ENCODE results near the gene DUSP28.

Gene DUSP28

DNA sequence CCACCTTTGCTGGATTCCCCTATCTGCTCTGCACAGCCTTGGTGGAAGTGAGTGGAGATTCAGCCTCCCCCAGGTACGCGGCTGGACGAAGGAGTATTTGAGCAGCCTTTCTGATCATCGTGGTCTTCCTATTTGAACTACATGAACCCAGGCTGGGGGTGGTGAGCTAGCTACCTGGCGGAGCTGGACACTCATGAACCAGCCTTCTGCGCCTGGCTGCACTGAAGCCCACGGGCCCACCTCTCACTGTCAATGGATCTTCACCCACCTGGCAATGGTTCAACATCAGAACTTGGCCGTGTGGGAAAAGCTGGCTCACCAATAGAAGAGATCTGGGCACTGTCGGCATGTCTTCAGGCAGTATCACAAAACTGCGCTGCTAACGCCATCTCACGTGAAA is 37.8 kb upstream of the DUSP28 start:
- ChIA-PET CTCF (interaction anchor here (0.7 to 1.3 kb wide), 2 partner anchors 8 to 381 kb away, joined by 3 to 4 read pairs; no protein-coding TSS in a partner anchor), POLR2A (no interaction called here)
- H3K9me3 ChIP-seq (ENCODE audit: control insufficient read depth, insufficient read depth, low read depth, low read length) = no peaks in the 10 kb centered on the region
- no peak overlapping the region for H3K4me3 ChIP-seq (ENCODE audit: low read depth, low read length)
- no peak overlapping the region for H3K27ac ChIP-seq (ENCODE audit: extremely low read depth, low read depth, low read length)
- peaks cover 0 to 39% of the 10 kb centered on the region in 2 experiments; a peak in 2 of 3 replicates for H3K36me3 ChIP-seq (ENCODE audit: control insufficient read depth in 2 of 2, insufficient read depth in 1 of 2, low read length in 2 of 2)
- H3K4me1 ChIP-seq (ENCODE audit: control insufficient read depth, insufficient read depth, low read length) = no peaks in the 10 kb centered on the region
- TF ChIP-seq ZFP37 (tag by site-specific recombination; IDR thresholded peaks at IDR 0.05) (no peak), REST (tag by site-specific recombination; IDR thresholded peaks at IDR 0.05) (no peak)

- no peak overlapping the region for H3K27ac ChIP-seq (ENCODE audit: extremely low read depth, low read depth, low read length)
- CTCF ChIA-PET = interaction anchor here (1.5 kb wide), 1 partner anchor 9 kb away, joined by 3 read pairs; no protein-coding TSS in a partner anchor
- no peaks in the 10 kb centered on the region for H3K9me3 ChIP-seq (ENCODE audit: control insufficient read depth, insufficient read depth, low read depth, low read length)
- no peaks in the 10 kb centered on the region for H3K4me1 ChIP-seq (ENCODE audit: control insufficient read depth, insufficient read depth, low read length)
- no peak for TF ChIP-seq INSM2 (tag by site-specific recombination; IDR thresholded peaks at IDR 0.05)
- TF ChIP-seq ZNF544 (tag by site-specific recombination; IDR thresholded peaks at IDR 0.05) = no peak
- TF ChIP-seq ZNF626 (tag by site-specific recombination; IDR thresholded peaks at IDR 0.05) = no peak
- TF ChIP-seq ZNF211 (tag by site-specific recombination; IDR thresholded peaks at IDR 0.05; ENCODE audit: low read depth) = no peak
- TF ChIP-seq SALL2 (tag by site-specific recombination; IDR thresholded peaks at IDR 0.05; ENCODE audit: borderline replicate concordance) = no peak
- no peak for TF ChIP-seq KLF8 (tag by site-specific recombination; IDR thresholded peaks at IDR 0.05)
- no peak for TF ChIP-seq ZNF311 (tag by site-specific recombination; IDR thresholded peaks at IDR 0.05; ENCODE audit: borderline replicate concordance)
- TF ChIP-seq ZNF561 (tag by site-specific recombination; IDR thresholded peaks at IDR 0.05; ENCODE audit: borderline replicate concordance) = no peak
- POLR2A ChIA-PET = no interaction called here
- no peak overlapping the region for H3K4me3 ChIP-seq (ENCODE audit: low read depth, low read length)
- H3K36me3 ChIP-seq (ENCODE audit: control insufficient read depth in 2 of 2, insufficient read depth in 1 of 2, low read length in 2 of 2) = peaks cover 0 to 43% of the 10 kb centered on the region in 2 experiments; a peak in 2 of 3 replicates
Observed at GRCh38 chr2:240523451-240524281, 36.5 kb upstream of the DUSP28 start.

DNA sequence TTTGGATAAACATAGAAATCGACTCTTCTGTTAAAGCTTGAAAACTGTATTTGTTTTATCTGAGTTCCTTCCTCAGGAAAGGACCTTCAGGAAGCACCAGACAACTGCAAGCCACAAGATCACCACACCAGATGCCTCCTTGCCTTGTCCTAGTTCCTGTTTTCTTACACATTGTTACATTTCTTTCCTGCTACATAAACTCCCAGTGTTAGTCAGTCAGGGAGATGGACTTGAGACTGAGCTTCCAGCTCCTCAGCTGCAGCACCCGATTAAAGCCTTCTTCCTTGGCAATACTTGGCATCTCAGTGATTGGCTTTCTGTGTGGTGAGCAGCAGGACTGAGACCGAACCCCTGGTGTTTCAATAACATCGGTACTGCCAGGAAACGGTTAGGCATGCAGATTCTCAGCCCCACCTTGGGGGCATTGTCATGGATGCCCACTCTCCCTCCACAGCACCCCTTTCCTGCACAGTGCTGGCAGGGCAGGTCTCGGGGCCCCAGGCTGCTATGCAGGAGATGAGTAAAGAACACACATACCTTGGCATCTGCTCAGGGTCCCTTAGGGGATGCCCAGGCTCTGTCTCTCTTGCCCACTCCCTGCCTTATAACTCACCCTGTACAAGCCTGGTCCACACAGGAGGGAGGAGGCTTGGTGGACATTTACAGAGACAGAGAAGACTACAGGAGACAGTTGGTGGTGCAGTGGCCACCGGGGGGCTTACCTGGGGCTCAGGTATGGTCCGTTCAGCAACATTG is 35.0 kb upstream of the DUSP28 start:
- CTCF ChIA-PET = interaction anchor here (0.6 to 1.5 kb wide), 2 partner anchors 11 kb away, joined by 3 read pairs; no protein-coding TSS in a partner anchor

More for the DNA sequence above, 35.0 kb upstream of the DUSP28 start:
- POLR2A ChIA-PET = no interaction called here
- TF ChIP-seq ZBTB8A (tag by site-specific recombination; IDR thresholded peaks at IDR 0.05) = no peak
- TF ChIP-seq ZNF558 (tag by site-specific recombination; IDR thresholded peaks at IDR 0.05) = no peak
- TF ChIP-seq WT1 (tag by site-specific recombination; IDR thresholded peaks at IDR 0.05) = no peak
- no peak for TF ChIP-seq HOXC10 (CRISPR knock-in tag; IDR thresholded peaks at IDR 0.05)
- no peaks in the 10 kb centered on the region for H3K4me1 ChIP-seq (ENCODE audit: control insufficient read depth, insufficient read depth, low read length)
- H3K9me3 ChIP-seq (ENCODE audit: control insufficient read depth, insufficient read depth, low read depth, low read length) = no peaks in the 10 kb centered on the region
- no peak overlapping the region for H3K4me3 ChIP-seq (ENCODE audit: low read depth, low read length)
- H3K36me3 ChIP-seq (ENCODE audit: control insufficient read depth in 2 of 2, insufficient read depth in 1 of 2, low read length in 2 of 2) = peaks cover 0 to 51% of the 10 kb centered on the region in 2 experiments; a peak in 2 of 3 replicates
- no peak overlapping the region for H3K27ac ChIP-seq (ENCODE audit: extremely low read depth, low read depth, low read length)

All from HEK293 (cell line).